ENCODE data around the gene ROBO2. TPM values are rescaled to one million over a fixed set of nuclear protein-coding genes. Genes with fewer than 3 reads are reported as not detected.

Gene ROBO2
- total RNA-seq, 2 donors from 2014 or later: 9.8 to 9.9 TPM

- Histone ChIP-seq H3K36me3 (no peaks in the 10 kb centered on the region), H3K9me3 (no peaks in the 10 kb centered on the region), H3K27me3 (replicated peaks; ENCODE audit: insufficient read depth) (no peaks in the 10 kb centered on the region), H3K4me3 (no peak overlapping the region), H3K4me1 (ENCODE audit: control insufficient read depth in 1 of 2, low read depth in 2 of 2) (no peaks in the 10 kb centered on the region), H3K27ac (no peak overlapping the region)
- no peak for ATAC-seq (ENCODE audit: insufficient number of reproducible peaks, low FRiP score, low read depth)
- no peak for DNase-seq (ENCODE audit: low spot score)
- TF ChIP-seq CTCF (IDR thresholded peaks at IDR 0.05): no peak
These were observed 86.1 kb downstream of the ROBO2 start for GRCh38 chr3:77125966-77126365.

GRCh38 chr3:77134769-77135168 is 94.9 kb downstream of the ROBO2 start:
- no peaks in the 10 kb centered on the region for H3K27me3 ChIP-seq (replicated peaks; ENCODE audit: insufficient read depth)
- ATAC-seq (ENCODE audit: insufficient number of reproducible peaks, low FRiP score, low read depth) (no peak), DNase-seq (ENCODE audit: low spot score) (no peak)
- H3K36me3 ChIP-seq: no peaks in the 10 kb centered on the region
- H3K4me1 ChIP-seq (ENCODE audit: control insufficient read depth in 1 of 2, low read depth in 2 of 2): no peaks in the 10 kb centered on the region
- H3K9me3 ChIP-seq: no peaks in the 10 kb centered on the region
- no peak overlapping the region for H3K4me3 ChIP-seq
- H3K27ac ChIP-seq: no peak overlapping the region
- TF ChIP-seq CTCF (IDR thresholded peaks at IDR 0.05): no peak

GRCh38 chr3:77137559-77137958 is 97.7 kb downstream of the ROBO2 start:
- ATAC-seq (ENCODE audit: insufficient number of reproducible peaks, low FRiP score, low read depth): no peak
- no peak overlapping the region for H3K4me3 ChIP-seq
- no peaks in the 10 kb centered on the region for H3K4me1 ChIP-seq (ENCODE audit: control insufficient read depth in 1 of 2, low read depth in 2 of 2)
- H3K27me3 ChIP-seq (replicated peaks; ENCODE audit: insufficient read depth): no peaks in the 10 kb centered on the region
- H3K9me3 ChIP-seq: no peaks in the 10 kb centered on the region
- DNase-seq (ENCODE audit: low spot score): no peak
- H3K27ac ChIP-seq: no peak overlapping the region
- TF ChIP-seq CTCF (IDR thresholded peaks at IDR 0.05): no peak
- H3K36me3 ChIP-seq: no peaks in the 10 kb centered on the region

- no peaks in the 10 kb centered on the region for H3K9me3 ChIP-seq
- H3K4me3 ChIP-seq: no peak overlapping the region
- DNase-seq (ENCODE audit: low spot score) (no peak), ATAC-seq (ENCODE audit: insufficient number of reproducible peaks, low FRiP score, low read depth) (no peak)
- H3K27me3 ChIP-seq (replicated peaks; ENCODE audit: insufficient read depth): no peaks in the 10 kb centered on the region
- H3K4me1 ChIP-seq (ENCODE audit: control insufficient read depth in 1 of 2, low read depth in 2 of 2): no peaks in the 10 kb centered on the region
- no peak for TF ChIP-seq CTCF (IDR thresholded peaks at IDR 0.05)
- H3K27ac ChIP-seq: no peak overlapping the region
- H3K36me3 ChIP-seq: no peaks in the 10 kb centered on the region
These were observed 99.7 kb downstream of the ROBO2 start for GRCh38 chr3:77139624-77140023.

- ATAC-seq (ENCODE audit: insufficient number of reproducible peaks, low FRiP score, low read depth) (no peak), DNase-seq (ENCODE audit: low spot score) (no peak)
- TF ChIP-seq CTCF (IDR thresholded peaks at IDR 0.05): no peak
- H3K9me3 ChIP-seq: no peaks in the 10 kb centered on the region
- no peaks in the 10 kb centered on the region for H3K4me1 ChIP-seq (ENCODE audit: control insufficient read depth in 1 of 2, low read depth in 2 of 2)
- no peaks in the 10 kb centered on the region for H3K36me3 ChIP-seq
- H3K27me3 ChIP-seq (replicated peaks; ENCODE audit: insufficient read depth): no peaks in the 10 kb centered on the region
- no peak overlapping the region for H3K27ac ChIP-seq
- no peak overlapping the region for H3K4me3 ChIP-seq
These were observed 101.5 kb downstream of the ROBO2 start for GRCh38 chr3:77141423-77141822.
